Measurements from ENCODE around the gene TAT.

TAT gene

GRCh38 chr16:71536752-71537499, 40.0 kb downstream of the TAT start:
- DNase-seq, result no peak

GRCh38 chr16:71532366-71532765, 44.5 kb downstream of the TAT start:
- no peak for DNase-seq

GRCh38 chr16:71528863-71529262, 48.0 kb downstream of the TAT start:
- DNase-seq, result no peak

GRCh38 chr16:71528257-71528656, 48.6 kb downstream of the TAT start:
- no peak for DNase-seq

- no peak for DNase-seq
Measured at GRCh38 chr16:71526111-71526631, 50.7 kb downstream of the TAT start, which contains the start of gene CHST4. TSS of gene CHST4 (plus strand) at chr16:71526426. CDS start at chr16:71536678, 10,252 bp downstream.

- no peak for DNase-seq
Measured at GRCh38 chr16:71524566-71525553, 52.0 kb downstream of the TAT start.

GRCh38 chr16:71520550-71520949, 56.3 kb downstream of the TAT start:
- no peak for DNase-seq
